ENCODE data around the gene PTPRK. TPM values are rescaled to one million over a fixed set of nuclear protein-coding genes. Genes with fewer than 3 reads are reported as not detected.

Gene PTPRK
- total and polyA plus RNA-seq, 2 of the 13 experiments (the other 11 are each of a cell fraction or from before 2014, with no cell fraction given): 43.6 to 98.3 TPM

GRCh38 chr6:128471907-128472306 lies 48.5 kb downstream of the PTPRK start:
- WGBS (ENCODE audit: low lambda C conversion rate): 97% methylated on average over 4 of the region's 4 CpGs
- Histone ChIP-seq H3K4me3 (replicated peaks in 1 of 3; ENCODE audit: insufficient read depth in 1 of 3, low read depth in 2 of 3, low read length in 3 of 3) (no peak overlapping the region), H4K20me1 (ENCODE audit: insufficient read depth, low read length) (no peaks in the 10 kb centered on the region), H3K9ac (ENCODE audit: insufficient read depth, low read depth, low read length) (no peak overlapping the region), H3K4me2 (ENCODE audit: low read depth, low read length) (no peak overlapping the region), H3K9me3 (ENCODE audit: low read length) (no peaks in the 10 kb centered on the region), H3K27me3 (ENCODE audit: control insufficient read depth in 1 of 2, insufficient read depth in 2 of 2, low read length in 2 of 2) (no peaks in the 10 kb centered on the region), H3K27ac (ENCODE audit: extremely low read length, insufficient read depth, low read length) (no peak overlapping the region), H2AFZ (ENCODE audit: low read length) (no peak overlapping the region), H3K36me3 (replicated peaks in 1 of 2; ENCODE audit: control insufficient read depth in 1 of 2, insufficient read depth in 2 of 2, low read length in 2 of 2) (0 out of 5 replicates have a peak, but pooled peaks cover 0 to 1% of the 10 kb centered on the region in 2 experiments), H3K4me1 (ENCODE audit: insufficient read depth, low read length) (no peaks in the 10 kb centered on the region), H3K79me2 (ENCODE audit: insufficient read depth, low read length) (peaks cover 69% of the 10 kb centered on the region)
- peak; percentile 54 for TF ChIP-seq HNRNPK (IDR thresholded peaks at IDR 0.05; ENCODE audit: low read depth, low read length, poor library complexity, severe bottlenecking)
- TF ChIP-seq, protein P1, sequence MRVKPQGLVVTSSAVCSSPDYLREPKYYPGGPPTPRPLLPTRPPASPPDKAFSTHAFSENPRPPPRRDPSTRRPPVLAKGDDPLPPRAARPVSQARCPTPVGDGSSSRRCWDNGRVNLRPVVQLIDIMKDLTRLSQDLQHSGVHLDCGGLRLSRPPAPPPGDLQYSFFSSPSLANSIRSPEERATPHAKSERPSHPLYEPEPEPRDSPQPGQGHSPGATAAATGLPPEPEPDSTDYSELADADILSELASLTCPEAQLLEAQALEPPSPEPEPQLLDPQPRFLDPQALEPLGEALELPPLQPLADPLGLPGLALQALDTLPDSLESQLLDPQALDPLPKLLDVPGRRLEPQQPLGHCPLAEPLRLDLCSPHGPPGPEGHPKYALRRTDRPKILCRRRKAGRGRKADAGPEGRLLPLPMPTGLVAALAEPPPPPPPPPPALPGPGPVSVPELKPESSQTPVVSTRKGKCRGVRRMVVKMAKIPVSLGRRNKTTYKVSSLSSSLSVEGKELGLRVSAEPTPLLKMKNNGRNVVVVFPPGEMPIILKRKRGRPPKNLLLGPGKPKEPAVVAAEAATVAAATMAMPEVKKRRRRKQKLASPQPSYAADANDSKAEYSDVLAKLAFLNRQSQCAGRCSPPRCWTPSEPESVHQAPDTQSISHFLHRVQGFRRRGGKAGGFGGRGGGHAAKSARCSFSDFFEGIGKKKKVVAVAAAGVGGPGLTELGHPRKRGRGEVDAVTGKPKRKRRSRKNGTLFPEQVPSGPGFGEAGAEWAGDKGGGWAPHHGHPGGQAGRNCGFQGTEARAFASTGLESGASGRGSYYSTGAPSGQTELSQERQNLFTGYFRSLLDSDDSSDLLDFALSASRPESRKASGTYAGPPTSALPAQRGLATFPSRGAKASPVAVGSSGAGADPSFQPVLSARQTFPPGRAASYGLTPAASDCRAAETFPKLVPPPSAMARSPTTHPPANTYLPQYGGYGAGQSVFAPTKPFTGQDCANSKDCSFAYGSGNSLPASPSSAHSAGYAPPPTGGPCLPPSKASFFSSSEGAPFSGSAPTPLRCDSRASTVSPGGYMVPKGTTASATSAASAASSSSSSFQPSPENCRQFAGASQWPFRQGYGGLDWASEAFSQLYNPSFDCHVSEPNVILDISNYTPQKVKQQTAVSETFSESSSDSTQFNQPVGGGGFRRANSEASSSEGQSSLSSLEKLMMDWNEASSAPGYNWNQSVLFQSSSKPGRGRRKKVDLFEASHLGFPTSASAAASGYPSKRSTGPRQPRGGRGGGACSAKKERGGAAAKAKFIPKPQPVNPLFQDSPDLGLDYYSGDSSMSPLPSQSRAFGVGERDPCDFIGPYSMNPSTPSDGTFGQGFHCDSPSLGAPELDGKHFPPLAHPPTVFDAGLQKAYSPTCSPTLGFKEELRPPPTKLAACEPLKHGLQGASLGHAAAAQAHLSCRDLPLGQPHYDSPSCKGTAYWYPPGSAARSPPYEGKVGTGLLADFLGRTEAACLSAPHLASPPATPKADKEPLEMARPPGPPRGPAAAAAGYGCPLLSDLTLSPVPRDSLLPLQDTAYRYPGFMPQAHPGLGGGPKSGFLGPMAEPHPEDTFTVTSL (CRISPR knock-in tag; IDR thresholded peaks at IDR 0.05; ENCODE audit: borderline replicate concordance): no peak
- FAIRE-seq: no peak
- DNase-seq (ENCODE audit: low spot score): no peak
- no TSS peak for BruUV-seq (replicated peaks)
- no peak for ATAC-seq
- in situ Hi-C loops (cut with HindIII; ENCODE audit: extremely low pct_ligation_motif_present, low pct_unique_long_range_greater_than_20kb) (no loop called here), intact Hi-C loops (cut with micrococcal nuclease; ENCODE audit: unreplicated experiment) (no loop called here)
- ChIA-PET CTCF (ENCODE audit: low intra/inter-chr PET ratio, low total read pairs) (no interaction called here), POLR2A (no interaction called here)

Data from HepG2 (cell line).